H9 (cell line): ENCODE data around the gene CCDC190. TPM values are rescaled to one million over a fixed set of nuclear protein-coding genes. Genes with fewer than 3 reads are reported as not detected.
"Not testable (repeated sequence)": the region's sequence is repeated elsewhere in the genome, so short reads cannot be mapped to it uniquely, and the experiment has no call there.

Experiments
- DNase-seq: peaks from one replicate; pipeline ENCODE4 v3.0.0-alpha.2; 2017
- H2AFZ ChIP-seq: one replicate; pipeline ENCODE4 v1.6.1; 2013; ENCODE audit warnings: mild to moderate bottlenecking, low read length, control low read depth, moderate library complexity
- H2AK5ac ChIP-seq: 2 replicates; pipeline ENCODE4 v1.6.1; 2013; ENCODE audit warnings: low read length, control low read depth, mixed read lengths; ENCODE audit not compliant: insufficient read length
- H2BK120ac ChIP-seq: one replicate; pipeline ENCODE4 v1.6.1; 2013; ENCODE audit warnings: low read depth, mild to moderate bottlenecking, low read length, control low read depth, inconsistent platforms; ENCODE audit not compliant: poor library complexity, severe bottlenecking
- H2BK12ac ChIP-seq: 2 replicates; pipeline ENCODE4 v1.6.1; 2013; ENCODE audit warnings: low read length, control low read depth, mixed read lengths, low read depth; ENCODE audit not compliant: insufficient read length
- H2BK15ac ChIP-seq: 2 replicates; pipeline ENCODE4 v1.6.1; 2013; ENCODE audit warnings: low read depth, low read length, control low read depth
- H2BK20ac ChIP-seq: one replicate; pipeline ENCODE4 v1.6.1; 2013; ENCODE audit warnings: low read depth, mild to moderate bottlenecking, low read length, control low read depth, inconsistent platforms; ENCODE audit not compliant: poor library complexity, severe bottlenecking
- H2BK5ac ChIP-seq: 2 replicates; pipeline ENCODE4 v1.6.1; 2013; ENCODE audit warnings: low read length, control low read depth, mixed read lengths; ENCODE audit not compliant: insufficient read length
- H3K14ac ChIP-seq: 2 replicates; pipeline ENCODE4 v1.6.1; 2013; ENCODE audit warnings: low read length, control low read depth; ENCODE audit not compliant: insufficient read depth
- H3K18ac ChIP-seq: 2 replicates; pipeline ENCODE4 v1.6.1; 2013; ENCODE audit warnings: low read depth, mild to moderate bottlenecking, mixed read lengths, low read length, control low read depth; ENCODE audit not compliant: insufficient read length
- H3K23ac ChIP-seq: 2 replicates; pipeline ENCODE4 v1.6.1; 2013; ENCODE audit warnings: low read length, control low read depth, mixed read lengths, low read depth; ENCODE audit not compliant: insufficient read length
- H3K23me2 ChIP-seq: 2 replicates; pipeline ENCODE4 v1.6.1; 2013; ENCODE audit warnings: low read depth, mild to moderate bottlenecking, mixed read lengths, low read length, control low read depth; ENCODE audit not compliant: insufficient read length, poor library complexity, severe bottlenecking
- H3K27ac ChIP-seq: 2 replicates; pipeline ENCODE4 v1.5.1; 2013; ENCODE audit warnings: low read length, control low read depth, mixed read lengths, low read depth; ENCODE audit not compliant: insufficient read length
- H3K27me3 ChIP-seq: 2 replicates; pipeline ENCODE4 v1.6.1; 2013; ENCODE audit warnings: low read length, control low read depth, inconsistent platforms; ENCODE audit not compliant: insufficient read depth
- H3K4ac ChIP-seq: 2 replicates; pipeline ENCODE4 v1.6.1; 2013; ENCODE audit warnings: low read depth, mild to moderate bottlenecking, control low read depth, inconsistent platforms, low read length, moderate library complexity
- H3K4me1 ChIP-seq: 2 replicates; pipeline ENCODE4 v1.6.1; 2013; ENCODE audit warnings: low read length, control low read depth, inconsistent platforms; ENCODE audit not compliant: insufficient read depth
- H3K4me2 ChIP-seq: 2 replicates; pipeline ENCODE4 v1.6.1; 2013; ENCODE audit warnings: low read length, control low read depth, mixed read lengths; ENCODE audit not compliant: insufficient read length, insufficient read depth
- H3K56ac ChIP-seq: 2 replicates; pipeline ENCODE4 v1.6.1; 2013; ENCODE audit warnings: low read depth, mild to moderate bottlenecking, mixed read lengths, low read length, control low read depth; ENCODE audit not compliant: insufficient read length
- H3K79me1 ChIP-seq: 2 replicates; pipeline ENCODE4 v1.6.1; 2013; ENCODE audit warnings: low read depth, mild to moderate bottlenecking, moderate library complexity, low read length, control low read depth, inconsistent platforms; ENCODE audit not compliant: insufficient read depth, poor library complexity, severe bottlenecking
- H3K79me2 ChIP-seq: 2 replicates; pipeline ENCODE4 v1.6.1; 2013; ENCODE audit warnings: low read length, control low read depth, inconsistent platforms; ENCODE audit not compliant: insufficient read depth
- H3K9ac ChIP-seq: 2 replicates; pipeline ENCODE4 v1.6.1; 2013; ENCODE audit warnings: low read length, control low read depth, mixed read lengths; ENCODE audit not compliant: insufficient read length; ENCODE audit errors: extremely low read depth
- H3K9me3 ChIP-seq: one replicate; pipeline ENCODE4 v1.6.1; 2013; ENCODE audit warnings: low read depth, low read length, inconsistent platforms; ENCODE audit not compliant: control insufficient read depth
- H3T11ph ChIP-seq: one replicate; pipeline ENCODE4 v1.6.1; 2013; ENCODE audit warnings: mild to moderate bottlenecking, low read length, control low read depth, inconsistent platforms
- H4K20me1 ChIP-seq: one replicate; pipeline ENCODE4 v1.6.1; 2013; ENCODE audit not compliant: control insufficient read depth, insufficient read length, insufficient read depth
- H4K5ac ChIP-seq: 2 replicates; pipeline ENCODE4 v1.6.1; 2013; ENCODE audit warnings: low read depth, mild to moderate bottlenecking, mixed read lengths, low read length, control low read depth; ENCODE audit not compliant: insufficient read length
- H4K8ac ChIP-seq: replicated peaks from 2 replicates; pipeline ENCODE4 v1.6.1; 2013; ENCODE audit warnings: low read length, control low read depth, mixed read lengths, low read depth; ENCODE audit not compliant: insufficient read length
- H4K91ac ChIP-seq: 2 replicates; pipeline ENCODE4 v1.6.1; 2013; ENCODE audit warnings: low read depth, mild to moderate bottlenecking, moderate library complexity, mixed read lengths, low read length, control low read depth; ENCODE audit not compliant: insufficient read length
- H3K27ac Mint-ChIP-seq, 3 experiments: 2 replicates in 2 of 3; 3 replicates in 1 of 3; pipeline ENCODE4 v1.8.0; 2020 to 2021; ENCODE audit warnings: mixed read lengths in 3 of 3, mild to moderate bottlenecking in 1 of 3, moderate library complexity in 1 of 3
- H3K27me3 Mint-ChIP-seq: 2 replicates; pipeline ENCODE4 v1.8.0; 2021; ENCODE audit warnings: low read depth, mild to moderate bottlenecking, moderate library complexity, mixed read lengths
- H3K36me3 Mint-ChIP-seq, 3 experiments: 2 replicates in 2 of 3; 3 replicates in 1 of 3; pipeline ENCODE4 v1.8.0; 2020 to 2021; ENCODE audit warnings: low read depth in 3 of 3, mixed read lengths in 3 of 3; ENCODE audit not compliant: insufficient read depth in 1 of 3
- H3K4me1 Mint-ChIP-seq, 2 experiments: 2 replicates each; pipeline ENCODE4 v1.8.0; 2020; ENCODE audit warnings: mixed read lengths in 2 of 2
- H3K4me3 Mint-ChIP-seq, 2 experiments: 2 replicates in 1 of 2; 3 replicates in 1 of 2; pipeline ENCODE4 v1.8.0; 2020 to 2021; ENCODE audit warnings: mild to moderate bottlenecking in 2 of 2, mixed read lengths in 2 of 2, moderate library complexity in 1 of 2
- H3K9me3 Mint-ChIP-seq, 2 experiments: 2 replicates in 1 of 2; 3 replicates in 1 of 2; pipeline ENCODE4 v1.8.0; 2020; ENCODE audit warnings: mild to moderate bottlenecking in 2 of 2, mixed read lengths in 2 of 2, moderate library complexity in 1 of 2
- WGBS: extraction: QIAGEN DNeasy Blood & Tissue Kit; methylation state at CpG from one replicate; pipeline ENCODE4 v1.1.7; 2013; ENCODE audit warnings: missing lambda C conversion rate, low lambda C conversion rate, mixed read lengths; ENCODE audit not compliant: insufficient read length; ENCODE audit errors: extremely low coverage; 5-methylcytosine and 5-hydroxymethylcytosine counted together
- total RNA-seq: library from RNA; stranded (reverse); gene quantifications from 2 replicates; pipeline ENCODE4 v1.2.1, GENCODE V29; 2021

The CCDC190 gene
- total RNA-seq, 1 experiment from 2014 or later: not detected

DNA sequence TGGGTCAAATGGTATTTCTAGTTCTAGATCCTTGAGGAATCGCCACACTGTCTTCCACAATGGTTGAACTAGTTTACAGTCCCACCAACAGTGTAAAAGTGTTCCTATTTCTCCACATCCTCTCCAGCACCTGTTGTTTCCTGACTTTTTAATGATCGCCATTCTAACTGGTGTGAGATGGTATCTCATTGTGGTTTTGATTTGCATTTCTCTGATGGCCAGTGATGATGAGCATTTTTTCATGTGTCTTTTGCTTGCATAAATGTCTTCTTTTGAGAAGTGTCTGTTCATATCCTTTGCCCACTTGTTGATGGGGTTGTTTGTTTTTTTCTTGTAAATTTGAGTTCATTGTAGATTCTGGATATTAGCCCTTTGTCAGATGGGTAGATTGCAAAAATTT, 53.5 kb downstream of the CCDC190 start:
- H3K23me2 ChIP-seq, H3K56ac ChIP-seq, H4K91ac ChIP-seq, H4K20me1 ChIP-seq, H3K4me1 ChIP-seq, H3K27ac Mint-ChIP-seq, DNase-seq, H2AK5ac ChIP-seq, H2BK120ac ChIP-seq, H2BK15ac ChIP-seq, H3K18ac ChIP-seq, H3K9me3 Mint-ChIP-seq, H4K8ac ChIP-seq, H3K9me3 ChIP-seq, H2BK5ac ChIP-seq, H3K9ac ChIP-seq, H3K4me3 Mint-ChIP-seq, H2BK12ac ChIP-seq, H2AFZ ChIP-seq, H3K27me3 ChIP-seq, H3K27me3 Mint-ChIP-seq, H3K4me1 Mint-ChIP-seq, H3K23ac ChIP-seq, H3K4ac ChIP-seq, H3K4me2 ChIP-seq, H3K79me1 ChIP-seq, H3K14ac ChIP-seq, H3K27ac ChIP-seq, H2BK20ac ChIP-seq, H3K79me2 ChIP-seq, H3T11ph ChIP-seq, H4K5ac ChIP-seq: not testable (repeated sequence)
- WGBS: no CpG with 5 or more reads among the region's 2 CpGs
- H3K36me3 Mint-ChIP-seq: peaks cover 35 to 53% (median 49%) of the 10 kb centered on the region in 3 experiments

Other genes starting within 250 kb of the CCDC190 start
- gene DDR2, start 228.7 kb downstream of the CCDC190 start, total RNA-seq: 0.48 and 0.52 TPM in 2 replicates
- gene HSD17B7, start 70.5 kb downstream of the CCDC190 start, total RNA-seq: 26.2 and 26.8 TPM in 2 replicates
- gene RGS4, start 208.2 kb upstream of the CCDC190 start, total RNA-seq: not detected in 2 replicates